ENCODE measurements around the gene MUC4.

- TF ChIP-seq CTCF (IDR thresholded peaks at IDR 0.05; ENCODE audit: poor library complexity, severe bottlenecking): no peak
- TF ChIP-seq EZH2 (IDR thresholded peaks at IDR 0.05; ENCODE audit: borderline replicate concordance, insufficient read depth, low read length, poor library complexity, severe bottlenecking): no peak
- TF ChIP-seq EP300 (conservative IDR thresholded peaks at IDR 0.05; ENCODE audit: poor library complexity, severe bottlenecking): no peak
These were observed 2.3 kb upstream of the MUC4 start for GRCh38 chr3:195813916-195814640.
